NCI-H2227 (cell line): ENCODE data around the gene PARD3B.

Experiments used
- DNase-seq: peaks from one replicate; lab custom pipeline; 2025; ENCODE audit not compliant: unreplicated experiment; lab: John Stamatoyannopoulos, UW

PARD3B gene

DNA sequence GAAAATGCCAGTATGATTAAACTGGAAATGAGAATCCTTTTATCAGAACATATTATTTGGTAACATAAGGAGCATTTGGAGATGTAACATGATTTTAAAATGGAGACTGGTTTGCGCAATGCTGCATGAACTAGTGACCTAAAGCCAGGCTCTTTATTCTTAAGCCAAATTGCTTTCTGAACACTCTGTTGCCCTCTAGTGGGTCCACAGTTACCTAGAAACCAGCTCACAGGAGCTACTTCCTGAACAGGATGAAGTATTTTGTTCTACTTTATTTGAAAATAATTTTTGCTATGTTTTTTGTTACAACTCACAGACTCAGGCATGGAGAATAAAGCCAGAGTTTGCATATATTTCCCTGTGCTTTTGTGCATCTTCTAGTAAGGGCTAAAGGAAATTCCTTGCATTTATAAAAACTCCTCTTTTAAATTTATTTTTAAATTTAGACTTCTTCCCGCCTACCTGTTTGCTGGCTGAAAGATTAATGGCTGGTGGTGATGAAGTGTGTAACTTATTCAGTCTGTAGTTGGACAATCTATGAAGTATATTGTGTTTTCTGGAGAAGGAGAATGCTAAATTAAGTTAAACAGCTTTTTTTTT is 146.7 kb downstream of the PARD3B start:
- peak; percentile 84 for DNase-seq

DNA sequence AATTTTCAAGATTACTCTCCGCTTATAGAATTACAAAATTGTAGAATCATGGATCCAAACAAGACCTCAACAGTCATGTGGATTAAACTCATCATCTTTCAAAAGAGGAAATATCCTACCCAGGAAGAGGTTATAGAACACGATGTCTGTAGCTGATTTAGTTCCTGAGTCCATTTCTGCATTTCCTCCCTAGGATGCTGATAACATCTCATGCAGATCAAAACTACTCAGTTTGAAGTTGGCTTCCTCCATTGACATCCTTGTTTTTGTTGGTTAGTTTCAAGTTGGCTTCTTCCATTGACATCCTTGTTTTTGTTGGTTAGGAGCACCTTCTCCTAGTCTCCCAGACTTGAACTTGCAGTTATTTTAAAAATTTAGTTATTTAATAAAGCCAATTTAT is 147.5 kb downstream of the PARD3B start:
- DNase-seq: no peak

DNA sequence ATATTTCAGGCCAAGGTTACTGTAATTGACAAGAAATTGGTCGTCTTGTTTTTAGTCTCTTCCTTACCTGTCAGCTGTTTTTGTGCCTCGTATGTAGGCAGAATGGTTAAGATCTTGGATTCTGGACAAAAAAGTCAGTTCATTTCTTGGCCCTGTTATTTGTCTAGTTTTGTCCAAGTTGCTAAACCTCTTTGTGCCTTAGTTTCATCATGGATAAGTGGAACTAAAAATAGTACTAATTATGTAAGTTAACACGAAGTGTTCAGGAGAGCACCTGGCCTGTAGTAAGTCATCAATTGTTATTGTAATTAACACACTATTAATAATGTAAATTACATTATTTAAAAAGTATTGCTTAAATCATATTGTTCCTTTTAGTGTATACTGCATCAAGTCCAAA is 148.0 kb downstream of the PARD3B start:
- no peak for DNase-seq

DNA sequence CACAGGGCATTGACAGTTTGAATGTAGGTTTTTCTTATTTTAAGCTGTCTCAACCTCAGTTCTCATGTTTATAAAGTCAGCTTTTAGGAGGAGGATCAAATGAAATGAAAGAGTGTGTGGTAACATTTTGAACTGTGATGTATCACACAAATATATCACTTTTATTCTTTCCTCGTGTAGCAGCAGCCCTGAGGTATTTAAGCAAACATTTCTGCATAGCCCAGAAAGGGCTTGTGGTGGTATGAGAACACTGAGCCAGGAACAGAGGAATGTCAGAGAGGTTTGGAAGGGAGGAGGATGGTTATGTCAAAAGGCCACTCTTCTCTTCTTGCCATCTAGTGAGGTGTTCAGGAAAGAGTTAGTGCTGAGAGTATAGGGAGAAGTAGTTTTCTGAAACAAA is 150.2 kb downstream of the PARD3B start:
- DNase-seq: no peak

DNA sequence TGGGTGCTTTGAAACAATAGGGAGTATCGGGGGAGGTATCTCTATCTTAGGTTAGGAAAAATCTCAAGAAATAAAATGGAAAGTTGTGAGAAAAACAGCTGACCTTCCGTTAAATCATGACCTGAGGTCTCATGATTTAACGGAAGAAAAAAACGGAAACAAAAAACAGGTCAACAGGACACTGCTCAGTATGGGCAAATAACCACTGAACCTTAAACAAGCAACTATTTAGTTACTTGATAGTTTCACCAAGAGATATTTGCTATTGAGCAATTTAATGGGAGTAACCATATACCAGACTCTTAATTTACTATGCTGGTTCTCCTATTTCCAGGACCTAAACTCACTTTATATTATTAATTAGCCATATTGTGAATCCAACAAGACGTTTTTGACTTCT is 150.8 kb downstream of the PARD3B start:
- DNase-seq: no peak

DNA sequence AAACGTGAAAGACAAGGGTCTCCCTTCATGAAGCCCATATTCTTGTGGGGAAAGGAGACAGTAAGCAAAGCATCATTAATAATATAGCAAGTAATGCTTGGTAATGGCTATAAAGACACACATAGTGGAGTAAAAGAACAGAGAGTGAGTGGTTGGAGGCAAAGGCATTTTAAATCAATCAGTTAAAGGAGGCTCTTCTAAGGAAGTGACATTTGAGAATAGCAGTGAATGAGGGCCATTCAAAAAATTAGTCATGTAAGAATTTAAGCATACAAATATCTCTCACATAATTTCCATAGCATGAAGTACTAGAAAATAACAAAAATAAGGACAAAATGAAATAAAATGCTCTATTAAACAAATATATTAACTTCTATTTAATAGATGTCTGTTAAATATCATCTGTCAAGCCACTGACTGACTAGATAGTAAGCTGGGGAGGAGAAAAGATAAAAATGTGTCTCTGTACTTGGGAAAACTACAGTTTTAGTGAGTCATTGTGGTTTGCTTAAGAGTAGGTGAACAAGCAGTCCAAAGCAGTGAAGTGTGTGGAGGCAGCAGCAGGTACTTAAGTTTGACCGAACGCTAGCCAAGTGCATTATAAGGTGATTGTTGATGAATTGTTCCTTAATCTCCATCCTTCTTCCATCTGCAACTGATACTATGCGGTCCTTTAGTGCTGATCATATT is 160.1 kb downstream of the PARD3B start:
- DNase-seq: peak; percentile 18

DNA sequence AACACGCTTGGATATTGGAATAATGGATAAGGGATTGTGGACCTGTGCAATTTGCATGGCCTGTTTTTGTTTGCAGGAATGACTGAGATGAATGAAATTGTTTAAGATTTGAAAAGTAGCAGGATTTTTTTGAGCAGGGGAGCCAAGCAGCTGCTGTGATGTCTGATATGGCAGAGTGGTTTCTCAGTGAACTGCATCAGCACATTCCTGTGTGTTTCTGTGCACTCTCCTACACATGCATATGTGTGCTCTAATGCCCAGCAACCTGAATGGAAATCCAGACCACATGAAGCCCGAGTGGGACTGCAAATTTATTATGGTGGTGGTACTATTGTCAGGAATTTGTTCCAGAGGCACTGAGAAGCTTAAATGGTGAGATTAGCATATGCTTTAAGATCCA is 161.7 kb downstream of the PARD3B start:
- DNase-seq: no peak

DNA sequence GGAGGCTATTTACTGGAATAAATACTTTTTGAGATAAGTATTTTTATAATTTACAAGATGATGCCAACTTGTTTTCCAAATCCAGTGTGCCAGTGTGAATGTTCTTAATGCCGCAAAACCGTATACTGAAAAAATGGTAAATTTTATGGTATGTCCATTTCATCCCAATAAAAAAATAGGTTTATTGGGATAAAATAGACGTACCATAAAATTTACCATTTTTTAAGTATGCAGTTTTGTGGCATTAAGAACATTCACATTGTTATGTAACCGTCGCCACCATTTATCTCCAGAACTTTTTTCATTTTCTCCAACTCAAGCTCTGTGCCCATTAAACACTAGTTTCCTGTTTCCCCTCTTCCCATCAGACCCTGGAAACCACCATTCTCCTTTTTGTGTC is 167.9 kb downstream of the PARD3B start:
- DNase-seq: no peak

DNA sequence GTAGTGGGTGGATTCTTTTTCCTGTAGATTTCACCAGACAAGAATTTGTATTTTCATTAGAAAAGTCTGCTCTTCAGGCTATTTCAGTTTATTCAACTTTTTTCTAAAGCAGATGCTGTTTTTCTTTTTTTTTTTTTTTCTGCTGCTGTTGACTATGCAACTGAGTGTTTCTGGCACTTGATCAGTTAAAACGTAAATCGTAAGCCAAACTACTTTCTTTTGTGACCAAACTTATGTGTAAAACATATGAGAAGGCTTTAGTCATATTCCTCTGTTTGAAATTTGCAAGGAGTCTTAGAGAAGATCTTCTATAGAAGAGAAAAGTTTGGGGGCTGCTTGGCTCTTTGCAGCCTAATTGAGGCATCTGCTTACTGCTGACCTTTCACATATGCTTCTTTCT is 170.1 kb downstream of the PARD3B start:
- DNase-seq: no peak

DNA sequence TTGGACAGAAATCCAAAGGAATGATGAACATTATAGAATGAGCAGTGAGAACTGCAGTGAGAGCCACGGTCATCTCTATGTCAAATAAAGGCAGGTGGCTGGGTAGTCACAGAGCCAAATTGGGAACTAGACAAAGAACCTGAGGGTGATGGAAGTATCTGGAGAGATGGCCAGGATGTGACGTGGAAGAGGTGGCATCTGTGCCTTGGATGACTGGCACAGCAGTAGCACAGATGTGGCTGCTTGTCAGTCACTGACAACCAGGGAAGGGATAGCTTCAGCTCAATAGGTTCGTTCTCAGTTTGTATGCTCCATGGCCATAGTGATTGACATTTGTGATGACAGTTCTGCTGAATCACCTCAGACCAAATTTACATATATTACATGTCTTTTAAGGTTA is 172.3 kb downstream of the PARD3B start:
- no peak for DNase-seq

DNA sequence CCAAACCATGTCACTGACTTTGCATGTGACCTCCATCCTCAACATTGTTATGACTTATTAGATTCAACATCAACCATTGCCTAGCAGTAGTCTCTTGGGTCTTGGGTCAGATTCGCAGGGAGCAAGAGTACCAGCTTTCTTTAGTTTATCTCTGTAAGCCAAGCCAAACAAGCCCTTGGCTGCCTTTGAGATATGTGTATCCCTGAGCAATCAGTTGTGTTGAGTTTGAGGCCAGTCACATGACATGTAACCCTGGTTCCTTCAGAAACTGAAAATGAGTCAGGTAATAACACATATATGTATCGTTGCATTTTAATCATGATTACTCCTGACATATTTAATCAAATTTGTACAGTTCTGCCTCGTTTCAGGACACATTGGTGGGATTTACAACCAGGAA is 173.3 kb downstream of the PARD3B start:
- no peak for DNase-seq

DNA sequence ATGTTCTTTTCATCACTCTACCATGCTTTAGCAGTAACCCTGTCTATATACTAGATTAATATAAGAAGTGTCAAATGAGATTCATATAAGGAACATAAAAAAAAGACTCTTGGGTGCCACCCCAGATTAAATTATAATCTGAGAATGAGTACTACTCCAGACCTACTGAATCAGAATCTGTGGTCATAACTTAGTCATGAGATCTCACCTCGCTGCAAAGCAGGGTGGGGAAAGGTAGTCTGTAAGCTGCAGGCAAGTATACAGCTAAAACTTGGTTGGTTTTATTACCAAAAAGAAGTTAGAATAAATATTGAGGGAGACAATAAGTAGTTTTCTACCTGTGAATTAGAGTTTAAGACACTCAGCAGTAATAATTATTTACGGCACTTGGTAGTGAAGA is 175.6 kb downstream of the PARD3B start:
- no peak for DNase-seq

DNA sequence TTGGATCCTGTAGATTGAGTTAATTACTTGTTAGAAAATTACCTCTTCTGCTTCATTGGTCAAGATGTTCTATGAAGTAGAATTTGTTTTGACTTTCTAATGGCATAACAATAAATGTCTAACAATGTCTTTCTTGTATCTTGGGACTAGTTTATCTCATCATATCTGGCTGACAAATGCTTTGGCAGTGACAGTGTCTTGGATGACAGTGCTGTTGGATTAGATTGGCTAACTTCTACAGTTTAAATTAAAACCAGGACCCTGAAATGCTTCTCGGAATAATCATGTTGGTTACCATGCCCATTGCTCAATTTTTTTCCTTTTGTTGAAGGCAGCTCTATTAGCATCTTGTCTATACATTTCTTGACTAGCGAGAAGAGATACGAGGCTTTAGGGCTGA is 176.9 kb downstream of the PARD3B start:
- DNase-seq: no peak

DNA sequence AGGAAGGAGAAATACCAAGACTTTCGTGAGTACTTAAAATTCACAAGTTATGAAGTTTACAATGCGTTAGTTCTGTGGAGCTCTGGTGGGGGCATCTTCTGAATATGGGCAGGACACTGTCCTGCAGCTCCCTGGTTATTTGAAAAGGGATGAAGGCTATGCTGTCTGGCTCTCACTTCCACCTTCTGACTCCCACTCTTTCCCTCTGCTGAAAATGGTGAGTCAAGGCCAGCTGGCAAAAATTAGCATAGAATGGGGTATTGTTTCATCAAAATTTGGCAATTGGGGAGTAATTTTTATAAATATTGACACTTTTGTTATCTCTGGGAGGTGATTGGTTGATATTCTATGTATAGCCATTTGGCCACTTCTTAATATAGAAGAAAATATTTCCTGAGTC is 177.4 kb downstream of the PARD3B start:
- DNase-seq: no peak

DNA sequence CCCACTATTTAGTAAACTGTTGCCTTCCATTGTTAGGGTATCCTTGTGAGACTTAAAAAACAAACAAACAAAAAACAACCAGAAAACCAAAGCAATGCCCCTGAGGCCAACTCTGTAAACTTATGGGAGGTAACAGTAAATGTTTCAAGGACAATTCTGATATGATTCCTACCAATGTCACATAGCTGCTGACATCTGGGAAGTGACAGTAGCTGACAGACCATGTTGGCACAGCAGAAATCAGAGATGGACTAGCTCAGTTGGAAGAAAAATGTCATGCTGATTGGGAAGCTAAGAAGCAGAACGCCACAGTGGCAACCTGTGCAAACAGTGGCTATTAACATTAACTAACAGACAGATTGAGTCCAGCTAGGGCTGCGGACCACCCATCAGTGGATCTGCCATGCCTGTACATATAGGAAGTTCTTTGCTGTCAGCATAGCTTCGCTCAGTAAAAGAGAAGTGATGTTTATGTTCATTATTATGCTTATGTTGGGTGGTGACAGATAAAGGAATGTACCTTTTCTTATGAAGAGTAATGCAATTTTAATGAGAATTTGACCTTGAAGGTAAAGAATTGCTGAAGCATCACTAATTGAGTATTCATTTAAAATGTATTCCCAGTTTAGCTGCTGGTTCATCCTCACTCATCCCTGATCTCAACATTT is 180.6 kb downstream of the PARD3B start:
- no peak for DNase-seq

DNA sequence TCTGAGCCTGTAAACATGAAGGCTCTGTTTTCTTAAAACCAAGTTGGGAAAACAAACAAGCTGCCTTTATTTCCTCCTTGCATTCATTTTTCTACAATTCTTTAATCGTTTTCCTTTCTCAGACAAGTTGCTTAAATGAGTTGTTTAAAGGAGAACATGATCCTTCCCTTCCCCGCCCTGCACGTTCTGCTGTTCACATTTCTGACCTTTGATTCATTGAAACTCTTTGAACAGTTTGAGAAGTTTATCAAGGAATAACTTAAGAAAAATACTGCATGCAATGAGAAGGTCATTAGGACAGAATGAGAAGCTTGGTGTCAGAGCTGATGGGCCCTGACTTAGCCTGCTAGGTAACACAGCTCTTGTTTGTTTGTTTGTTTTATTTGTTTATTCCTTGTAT is 181.6 kb downstream of the PARD3B start:
- DNase-seq: no peak

DNA sequence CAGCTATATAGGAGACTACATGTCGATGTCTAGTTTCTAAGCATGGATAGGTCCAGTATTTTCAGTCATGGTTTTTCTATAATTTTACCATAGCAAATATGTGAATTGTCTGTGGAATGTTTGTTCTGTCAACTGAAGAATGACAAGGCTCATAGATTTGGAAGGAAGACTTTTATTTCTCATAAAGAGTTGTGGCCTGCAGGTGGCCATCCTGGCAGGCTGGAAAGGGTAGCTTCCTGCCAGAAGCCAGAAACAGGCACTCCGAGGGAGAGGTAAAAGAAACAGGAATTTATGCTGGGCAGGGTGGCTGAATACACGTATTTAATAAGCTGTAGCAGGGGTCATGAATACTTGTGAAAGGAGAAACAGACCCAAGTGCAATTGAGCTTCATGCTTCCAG is 182.1 kb downstream of the PARD3B start:
- DNase-seq: no peak

DNA sequence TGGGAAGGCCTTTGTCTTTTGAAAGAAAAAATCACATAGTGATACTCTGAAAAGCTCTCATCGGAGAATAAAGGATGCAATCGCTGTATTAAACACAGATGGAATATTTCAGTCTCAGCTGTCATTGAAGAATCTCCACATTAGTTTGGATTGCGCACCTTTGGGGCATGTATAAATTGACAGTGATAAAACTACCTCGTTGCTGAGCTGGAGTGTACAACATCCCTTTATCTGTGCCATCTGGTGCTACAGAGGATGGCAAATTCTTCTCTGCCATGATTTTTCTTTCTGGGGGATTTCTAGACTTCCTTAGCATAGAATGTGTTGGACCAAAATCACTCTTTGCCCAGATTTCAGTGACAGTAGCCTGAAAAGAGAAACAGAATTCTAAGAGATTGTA is 185.3 kb downstream of the PARD3B start:
- DNase-seq: no peak

DNA sequence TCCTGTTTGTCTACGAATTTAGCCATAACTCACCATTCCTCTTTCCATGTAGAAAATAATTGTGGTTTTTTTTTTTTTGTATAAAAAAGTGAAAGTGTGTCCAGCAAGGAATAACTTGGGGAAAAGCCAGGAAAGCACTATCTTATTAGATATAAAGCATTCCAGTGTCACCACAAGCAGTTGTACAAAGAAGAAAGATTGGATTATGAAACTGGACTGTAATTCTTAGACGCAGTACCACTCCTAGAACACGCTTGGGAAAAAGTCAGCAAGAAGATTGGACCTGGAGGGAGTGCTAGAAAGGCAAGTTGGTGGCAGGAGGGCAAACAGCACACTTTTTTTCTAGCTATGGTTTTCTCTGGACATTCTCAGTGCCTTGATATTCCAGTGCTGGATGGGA is 186.7 kb downstream of the PARD3B start:
- no peak for DNase-seq

DNA sequence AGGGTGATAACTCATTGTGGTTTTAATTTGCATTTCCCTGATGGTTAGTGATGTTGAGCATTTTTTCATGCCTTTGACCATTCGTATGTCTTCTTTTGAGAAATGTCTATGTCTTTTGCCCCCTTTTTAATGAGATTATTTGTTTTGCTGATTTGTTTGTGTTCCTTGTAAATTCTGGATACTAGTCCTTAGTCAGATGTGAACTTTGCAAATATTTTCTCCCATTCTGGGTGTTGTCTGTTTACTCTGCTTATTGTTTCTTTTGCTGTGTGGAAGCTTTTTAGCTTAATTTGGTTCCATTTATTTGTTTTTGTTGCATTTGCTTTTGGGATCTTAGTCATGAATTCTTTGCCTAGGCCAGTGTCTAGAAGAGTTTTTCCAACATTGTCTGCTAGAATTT is 192.0 kb downstream of the PARD3B start:
- no peak for DNase-seq

DNA sequence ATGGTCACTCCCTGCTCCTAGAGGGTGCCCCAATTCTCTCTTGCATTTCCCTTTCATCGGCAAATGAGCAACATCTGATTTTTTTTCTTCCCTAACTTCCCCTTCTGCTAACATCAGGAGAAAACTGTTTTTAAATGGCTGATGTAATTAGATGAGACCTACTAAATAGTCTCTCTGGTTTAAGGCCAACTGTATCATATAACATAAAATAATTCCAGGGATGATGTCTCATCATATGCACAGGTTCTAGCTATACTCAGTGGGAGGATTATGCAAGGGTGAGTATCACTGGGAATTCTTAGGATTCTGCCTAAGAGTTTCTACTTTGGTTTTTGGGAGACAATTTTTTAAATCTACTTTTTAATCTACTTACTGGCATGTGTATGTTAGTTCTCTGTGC is 193.4 kb downstream of the PARD3B start:
- DNase-seq: no peak

DNA sequence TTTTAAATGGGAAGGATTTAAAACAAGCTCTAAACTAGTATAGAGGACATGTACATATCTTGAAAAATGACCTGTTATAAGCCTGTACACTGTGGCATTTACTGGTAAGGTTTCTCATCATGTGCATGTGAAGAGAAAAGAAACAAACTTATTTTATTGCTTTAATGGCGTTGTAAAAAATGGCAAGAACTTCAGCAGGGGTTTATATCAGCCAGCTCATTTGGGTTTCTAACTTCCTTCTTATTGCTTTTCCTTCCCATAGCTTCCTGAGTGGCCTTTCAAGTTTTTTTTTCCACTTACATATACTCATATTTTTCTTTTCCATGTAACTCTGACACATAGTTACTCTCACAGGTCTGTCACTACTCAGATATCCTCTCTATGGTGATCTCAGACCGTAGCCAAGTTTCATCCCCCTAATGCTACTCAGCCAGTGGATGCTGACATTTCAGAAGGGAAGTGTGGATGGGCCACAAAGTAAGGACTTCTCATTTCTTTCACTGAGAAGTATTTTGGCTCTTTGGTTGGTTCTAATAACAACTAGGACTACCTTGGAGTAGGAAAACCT is 198.2 kb downstream of the PARD3B start:
- no peak for DNase-seq
